Breast epithelium (tissue), 4 donors: ENCODE measurements around the gene CPLX4. TPM values are rescaled to one million over a fixed set of nuclear protein-coding genes. Genes with fewer than 3 reads are reported as not detected.

Experiments
- DNase-seq, 2 donors: peaks; one replicate each; pipeline ENCODE4 v3.0.0-alpha.2; 2019; ENCODE audit warnings: low spot score in 2 of 2
- H3K27ac ChIP-seq, 2 donors: fragments of 200-600 bp; sonication (generic) in 1 of 2; one replicate each; pipeline ENCODE4 v1.5.1; 2016 to 2019; ENCODE audit warnings: mild to moderate bottlenecking in 1 of 2
- H3K27me3 ChIP-seq, 2 donors: fragments of 200-600 bp; sonication (generic) in 1 of 2; one replicate each; pipeline versions ENCODE4 v1.5.1 to v1.6.0; 2017 to 2019; ENCODE audit warnings: control low read depth in 1 of 2, mild to moderate bottlenecking in 1 of 2
- H3K36me3 ChIP-seq: fragments of 200-600 bp; one replicate; pipeline ENCODE4 v1.5.1; 2019
- H3K4me1 ChIP-seq, 2 donors: fragments of 200-600 bp; sonication (generic); one replicate each; pipeline ENCODE4 v1.5.1; 2016 to 2019; ENCODE audit warnings: control low read depth in 1 of 2
- H3K4me3 ChIP-seq, 3 donors: fragments of 200-600 bp; sonication (generic); 1 replicate in 2 of 3; 2 replicates in 1 of 3; pipeline ENCODE4 v1.5.1; 2016 to 2019; ENCODE audit warnings: mild to moderate bottlenecking in 3 of 3, moderate library complexity in 2 of 3
- H3K9me3 ChIP-seq, 2 donors: fragments of 200-600 bp; sonication (generic) in 1 of 2; one replicate each; pipeline ENCODE4 v1.5.1; 2016 to 2019; ENCODE audit warnings: control low read depth in 1 of 2
- POLR2A ChIP-seq: fragments of 450-650 bp; IDR thresholded peaks from one replicate; pipeline ENCODE4 v1.6.1; 2016; ENCODE audit warnings: antibody characterized with exemption, mild to moderate bottlenecking, moderate library complexity
- POLR2AphosphoS5 ChIP-seq, 3 donors: sonication (generic); formaldehyde crosslinking; IDR thresholded peaks; one replicate each; pipeline ENCODE4 v1.6.1; 2017; ENCODE audit warnings: antibody characterized with exemption in 3 of 3
- intact Hi-C: fragments of 100-400 bp; cut with DNase I; formaldehyde crosslinking; loops from one replicate; pipeline ENCODE4 v1.15.1; 2023; ENCODE audit warnings: low total_unique reads
- total RNA-seq, 3 donors: library from RNA; depleted of rRNA; stranded (reverse); fragments of >200 nt; gene quantifications; one replicate each; pipeline ENCODE4 v1.1.0, GENCODE V29; 2016
- TF ChIP-seq, protein P1 (sequence below), 3 donors: fragments of 450-650 bp; IDR thresholded peaks; one replicate each; pipeline ENCODE4 v1.5.1; 2016 to 2017; ENCODE audit warnings: antibody characterized with exemption in 3 of 3, mild to moderate bottlenecking in 3 of 3, moderate library complexity in 3 of 3

CPLX4 gene, protein sequence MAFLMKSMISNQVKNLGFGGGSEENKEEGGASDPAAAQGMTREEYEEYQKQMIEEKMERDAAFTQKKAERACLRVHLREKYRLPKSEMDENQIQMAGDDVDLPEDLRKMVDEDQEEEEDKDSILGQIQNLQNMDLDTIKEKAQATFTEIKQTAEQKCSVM
- total RNA-seq = not detected

DNA sequence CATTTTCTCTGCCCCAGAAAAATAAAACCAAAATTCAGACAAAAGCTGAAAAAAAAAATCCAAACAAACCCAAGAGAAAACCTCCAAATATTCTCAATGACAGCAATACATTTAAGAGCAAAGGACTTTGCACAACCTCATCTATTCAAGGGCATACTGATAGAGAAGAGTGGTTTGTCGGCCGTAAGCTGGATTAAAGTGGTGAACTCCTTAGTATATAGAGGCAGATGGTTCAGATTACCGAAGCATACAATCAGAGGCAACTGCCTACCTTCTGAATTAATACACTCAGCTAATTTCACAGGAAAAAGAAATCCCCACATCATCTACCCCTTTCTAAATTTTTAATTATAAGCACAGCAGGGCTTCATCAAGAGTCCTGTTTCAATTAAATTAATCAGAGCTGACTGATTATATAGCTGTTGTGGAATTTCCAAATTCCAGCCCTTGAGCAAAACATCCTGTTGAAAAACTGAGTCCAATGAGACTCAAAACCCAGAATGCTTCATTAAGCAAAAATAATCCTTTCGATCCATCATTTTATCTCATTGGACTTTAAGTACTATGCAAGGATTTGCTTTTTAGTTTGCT, at the start of gene CPLX4:
TSS of gene CPLX4 (minus strand) at position 190 of the 591 bp plus-strand sequence. CDS start at position 3, 187 bp downstream.
- TF ChIP-seq POLR2AphosphoS5 (IDR thresholded peaks at IDR 0.05) = no peak
- TF ChIP-seq, protein P1, sequence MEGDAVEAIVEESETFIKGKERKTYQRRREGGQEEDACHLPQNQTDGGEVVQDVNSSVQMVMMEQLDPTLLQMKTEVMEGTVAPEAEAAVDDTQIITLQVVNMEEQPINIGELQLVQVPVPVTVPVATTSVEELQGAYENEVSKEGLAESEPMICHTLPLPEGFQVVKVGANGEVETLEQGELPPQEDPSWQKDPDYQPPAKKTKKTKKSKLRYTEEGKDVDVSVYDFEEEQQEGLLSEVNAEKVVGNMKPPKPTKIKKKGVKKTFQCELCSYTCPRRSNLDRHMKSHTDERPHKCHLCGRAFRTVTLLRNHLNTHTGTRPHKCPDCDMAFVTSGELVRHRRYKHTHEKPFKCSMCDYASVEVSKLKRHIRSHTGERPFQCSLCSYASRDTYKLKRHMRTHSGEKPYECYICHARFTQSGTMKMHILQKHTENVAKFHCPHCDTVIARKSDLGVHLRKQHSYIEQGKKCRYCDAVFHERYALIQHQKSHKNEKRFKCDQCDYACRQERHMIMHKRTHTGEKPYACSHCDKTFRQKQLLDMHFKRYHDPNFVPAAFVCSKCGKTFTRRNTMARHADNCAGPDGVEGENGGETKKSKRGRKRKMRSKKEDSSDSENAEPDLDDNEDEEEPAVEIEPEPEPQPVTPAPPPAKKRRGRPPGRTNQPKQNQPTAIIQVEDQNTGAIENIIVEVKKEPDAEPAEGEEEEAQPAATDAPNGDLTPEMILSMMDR (IDR thresholded peaks at IDR 0.05) = no peak
- no peaks in the 10 kb centered on the region for H3K4me1 ChIP-seq
- H3K27ac ChIP-seq = no peak within 1 kb of the TSS
- no peak within 1 kb of the TSS for H3K4me3 ChIP-seq
- no peaks in the 10 kb centered on the region for H3K9me3 ChIP-seq
- H3K36me3 ChIP-seq = no peaks in the 10 kb centered on the region
- H3K27me3 ChIP-seq = no peaks in the 10 kb centered on the region
- DNase-seq = no peak
- intact Hi-C loops = no loop called here

DNA sequence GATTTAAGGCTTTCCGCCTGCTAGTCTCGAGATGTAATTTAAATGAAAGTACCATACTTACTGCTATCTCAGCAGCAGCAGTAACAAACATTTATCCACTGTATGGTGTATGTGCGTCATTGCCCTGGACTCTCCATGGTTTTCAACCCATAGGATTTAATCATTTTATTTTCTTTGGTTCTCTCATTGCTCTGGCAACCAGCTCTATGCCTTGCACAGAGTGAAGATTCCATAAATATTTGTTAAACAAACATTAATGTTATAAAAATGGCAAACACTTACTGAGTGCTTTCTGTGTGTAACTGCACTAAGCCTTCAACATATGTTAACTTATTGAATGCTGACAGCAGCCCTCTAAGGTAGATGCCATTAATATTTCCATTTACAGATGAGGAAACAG, 41.9 kb upstream of the CPLX4 start:
- TF ChIP-seq POLR2AphosphoS5 (IDR thresholded peaks at IDR 0.05) (no peak), POLR2A (no peak)
- TF ChIP-seq, protein P1 (IDR thresholded peaks at IDR 0.05) = no peak
- Histone ChIP-seq H3K9me3 (no peaks in the 10 kb centered on the region), H3K36me3 (no peaks in the 10 kb centered on the region), H3K27me3 (no peaks in the 10 kb centered on the region), H3K4me1 (peaks cover 0 to 8% of the 10 kb centered on the region in 2 donors), H3K4me3 (no peak overlapping the region), H3K27ac (no peak overlapping the region)
- intact Hi-C loops = no loop called here
- DNase-seq = no peak

DNA sequence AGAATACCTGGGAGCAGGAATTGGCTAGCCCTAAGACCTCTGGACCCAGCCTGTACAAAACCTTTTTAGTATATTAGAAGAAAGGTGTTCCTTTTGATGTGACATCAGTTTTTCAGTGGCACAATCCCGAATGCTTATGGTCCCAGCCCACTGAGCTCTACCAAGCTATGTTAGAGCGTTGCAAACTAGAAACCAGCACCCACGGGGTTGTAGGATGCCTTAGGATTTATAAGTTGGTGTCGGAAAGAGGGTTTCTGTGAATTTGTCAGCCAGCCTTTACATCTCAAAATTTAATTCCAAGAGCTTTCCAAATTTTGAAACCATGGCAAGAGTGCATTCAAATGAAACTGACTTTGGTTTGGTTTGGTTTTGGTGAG, 41.1 kb upstream of the CPLX4 start:
- no peak for DNase-seq
- peaks cover 0 to 8% of the 10 kb centered on the region in 2 donors for H3K4me1 ChIP-seq
- no peaks in the 10 kb centered on the region for H3K27me3 ChIP-seq
- H3K27ac ChIP-seq = peak overlapping the region; percentile 93
- no peaks in the 10 kb centered on the region for H3K36me3 ChIP-seq
- intact Hi-C loops = no loop called here
- TF ChIP-seq POLR2AphosphoS5 (IDR thresholded peaks at IDR 0.05) (no peak), POLR2A (no peak)
- TF ChIP-seq, protein P1 (IDR thresholded peaks at IDR 0.05) = no peak
- no peaks in the 10 kb centered on the region for H3K9me3 ChIP-seq
- peak overlapping the region; percentile 80 to 96 (median 83) for H3K4me3 ChIP-seq

DNA sequence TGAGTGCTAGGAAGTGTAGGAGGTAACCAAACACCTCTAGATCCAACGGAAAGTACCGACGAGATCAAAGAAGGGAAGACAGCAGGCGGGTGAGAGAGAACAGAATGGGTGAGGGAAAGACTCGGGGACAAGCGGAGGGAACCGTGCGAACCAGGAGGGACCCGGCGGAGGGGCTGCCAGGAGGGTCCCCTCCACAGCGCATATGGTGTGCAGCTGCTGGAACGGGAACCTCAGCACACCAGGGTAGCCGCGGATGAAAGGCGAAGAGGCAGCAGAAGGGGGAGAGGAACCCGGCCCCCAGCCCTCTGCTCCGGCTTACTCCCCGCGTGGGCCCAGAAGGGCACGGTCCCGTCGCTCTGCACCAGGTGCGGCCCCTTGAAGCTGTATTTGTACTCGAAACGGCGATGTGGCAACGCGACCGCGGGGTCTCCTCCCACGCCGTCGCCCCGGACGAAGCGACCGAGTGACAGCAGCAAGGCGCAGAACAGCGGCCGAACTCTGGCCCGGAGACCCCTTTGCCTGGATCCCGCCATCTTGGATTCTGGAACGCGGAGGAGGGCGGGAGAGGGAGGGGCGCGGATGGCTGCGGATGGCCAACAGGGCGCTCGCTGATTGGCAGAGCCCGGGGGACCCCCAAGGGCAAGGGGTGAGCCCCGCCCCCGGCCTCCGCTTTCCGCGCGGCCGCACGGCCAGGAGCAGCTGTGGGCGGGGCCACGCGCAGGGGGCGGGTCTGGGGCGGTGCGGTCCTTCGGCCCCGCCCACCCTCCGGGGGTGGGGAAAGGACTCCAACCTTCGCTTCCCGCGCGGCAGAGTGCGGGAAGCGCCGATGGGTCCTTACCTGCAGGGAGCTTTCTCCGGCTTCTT, 40.5 kb upstream of the CPLX4 start, which contains the start of gene LMAN1:
TSS of gene LMAN1 (minus strand) at position 554 of the 864 bp plus-strand sequence. CDS start at position 533, 21 bp downstream.
- H3K4me3 ChIP-seq = peak within 1 kb of the TSS; percentile 80 to 96 (median 83)
- peaks cover 0 to 8% of the 10 kb centered on the region in 2 donors for H3K4me1 ChIP-seq
- TF ChIP-seq, protein P1 (IDR thresholded peaks at IDR 0.05) = no peak
- TF ChIP-seq POLR2AphosphoS5 (IDR thresholded peaks at IDR 0.05) = peak in 2 of 3 donors; percentile 41 to 54
- TF ChIP-seq POLR2A = no peak
- DNase-seq = peak; percentile 89 to 92
- intact Hi-C loops = no loop called here
- no peaks in the 10 kb centered on the region for H3K27me3 ChIP-seq
- H3K27ac ChIP-seq = peak within 1 kb of the TSS; percentile 93
- H3K36me3 ChIP-seq = no peaks in the 10 kb centered on the region
- H3K9me3 ChIP-seq = no peaks in the 10 kb centered on the region

DNA sequence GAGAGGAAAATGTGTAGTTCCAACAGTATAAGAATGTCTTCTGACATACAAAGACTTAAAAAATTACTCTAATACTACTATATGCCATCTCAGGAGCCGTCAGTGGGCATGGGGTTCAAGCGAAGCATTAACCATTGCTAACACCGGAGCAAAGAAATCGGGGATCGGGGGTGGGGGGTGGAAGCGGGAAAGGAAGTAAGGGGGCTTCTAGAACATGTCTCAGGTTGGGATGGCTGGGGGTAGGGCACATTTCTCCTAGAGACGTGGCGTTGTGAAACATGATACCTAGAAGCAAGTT, 39.9 kb upstream of the CPLX4 start:
- Histone ChIP-seq H3K27ac (peak overlapping the region; percentile 93), H3K4me1 (peaks cover 0 to 8% of the 10 kb centered on the region in 2 donors), H3K9me3 (no peaks in the 10 kb centered on the region), H3K36me3 (no peaks in the 10 kb centered on the region), H3K27me3 (no peaks in the 10 kb centered on the region), H3K4me3 (peak overlapping the region; percentile 80 to 96 (median 83))
- DNase-seq = no peak
- intact Hi-C loops = no loop called here
- TF ChIP-seq POLR2A = no peak
- TF ChIP-seq, protein P1 (IDR thresholded peaks at IDR 0.05) = no peak
- TF ChIP-seq POLR2AphosphoS5 (IDR thresholded peaks at IDR 0.05) = no peak
